NCI-H345 treated with DMSO at 0.1 percent for 48 hours (cell line): Measurements from ENCODE around the gene ARHGAP11A.
A peak's percentile ranks its signal among the peaks of the same experiment; 100 is the strongest.

Experiments used
- DNase-seq: peaks from one replicate; lab custom pipeline; 2025; ENCODE audit not compliant: unreplicated experiment; lab: John Stamatoyannopoulos, UW

The ARHGAP11A gene

GRCh38 chr15:32685576-32685975 is 70.3 kb downstream of the ARHGAP11A start:
- no peak for DNase-seq

GRCh38 chr15:32687556-32687955 is 72.3 kb downstream of the ARHGAP11A start:
- DNase-seq = no peak

GRCh38 chr15:32688151-32688639 is 72.9 kb downstream of the ARHGAP11A start:
- peak; percentile 88 for DNase-seq
